Right lobe of liver (tissue), 6 donors: Measurements from ENCODE around the gene PLPPR2. TPM values are rescaled to one million over a fixed set of nuclear protein-coding genes. Genes with fewer than 3 reads are reported as not detected.
"Not testable (repeated sequence)": the region's sequence is repeated elsewhere in the genome, so short reads cannot be mapped to it uniquely, and the experiment has no call there.

Experiments used
- ATAC-seq, 4 donors: fragments of 200-7000 bp; cut with Tn5 transposase; one replicate each; pipeline ENCODE4 v1.9.1; 2020; ENCODE audit warnings: mild to moderate bottlenecking in 4 of 4, moderate library complexity in 4 of 4
- DNase-seq, 3 donors: peaks; one replicate each; pipeline ENCODE4 v3.0.0-alpha.2; 2020
- H3K27ac ChIP-seq, 3 donors: fragments of 200-600 bp; one replicate each; pipeline ENCODE4 v1.8.0; 2022
- H3K27me3 ChIP-seq, 2 donors: fragments of 200-600 bp; one replicate each; pipeline ENCODE4 v1.8.0; 2022
- H3K36me3 ChIP-seq, 4 donors: fragments of 200-600 bp; sonication (generic) in 1 of 4; one replicate each; pipeline versions ENCODE4 v1.5.1 to v1.8.0; 2017 to 2022; ENCODE audit warnings: control low read depth in 1 of 4
- H3K4me1 ChIP-seq, 4 donors: fragments of 200-600 bp; sonication (generic) in 1 of 4; one replicate each; pipeline versions ENCODE4 v1.5.1 to v1.8.0; 2017 to 2022; ENCODE audit warnings: control low read depth in 1 of 4
- H3K4me3 ChIP-seq, 3 donors: fragments of 200-600 bp; one replicate each; pipeline ENCODE4 v1.8.0; 2022
- H3K9me3 ChIP-seq, 4 donors: fragments of 200-600 bp; sonication (generic) in 1 of 4; one replicate each; pipeline versions ENCODE4 v1.5.1 to v1.8.0; 2017 to 2022; ENCODE audit warnings: control low read depth in 1 of 4
- CTCF ChIP-seq, 4 donors: fragments of 200-600 bp in 3 of 4; fragments of 450-650 bp in 1 of 4; IDR thresholded peaks; one replicate each; pipeline versions ENCODE4 v1.5.1 to v1.8.0; 2016 to 2022; ENCODE audit warnings: antibody characterized with exemption in 4 of 4, mild to moderate bottlenecking in 2 of 4
- POLR2A ChIP-seq: fragments of 450-650 bp; IDR thresholded peaks from one replicate; pipeline ENCODE4 v1.6.1; 2017; ENCODE audit warnings: antibody characterized with exemption, mild to moderate bottlenecking
- WGBS: methylation state at CpG from one replicate; pipeline ENCODE4 v1.1.6; 2018; ENCODE audit warnings: low coverage, low lambda C conversion rate; ENCODE audit not compliant: insufficient coverage; ENCODE audit errors: missing lambda C conversion rate; 5-methylcytosine and 5-hydroxymethylcytosine counted together
- intact Hi-C, 2 donors: fragments of 100-400 bp; cut with DNase I; formaldehyde crosslinking; loops; one replicate each; pipeline versions ENCODE4 v1.11.2 to v1.14.1; 2022
- long read RNA-seq: library from polyadenylated mRNA; unstranded; transcript quantifications from one replicate; pipeline ENCODE4 v2.0.0, GENCODE V29; 2019
- total RNA-seq, 6 experiments: library from RNA; depleted of rRNA in 2 of 6; stranded (reverse); fragments of >200 nt in 2 of 6; fragmentation: NEBNext Ultra II Directional in 3 of 6; extraction: Animal tissue kit (Norgen Biotek cat#: 25700) in 3 of 6; gene quantifications; one replicate each; pipeline versions ENCODE4 v1.1.0 to v1.2.4, GENCODE V29; 2016 to 2023
- donor health status: DM: no; HTN: yes; CAD: no.
- donor health status: DM: no; HTN: no; CAD: no.
- donor health status: DM: no; HTN: no; CAD: no.
- donor health status: DM: no; HTN: yes; CAD: no.
- donor health status: DM: no; HTN: yes; CAD: no.

PLPPR2 gene
- 10 to 100 TPM in 3 of 6 experiments, 1 to 10 TPM in 3; 6.7 to 17.5 (median 10.2) TPM for total RNA-seq
- long read RNA-seq, partial matches to known transcripts = 0 of 1 reads
- long read RNA-seq, other reads (novel, unspliced or antisense) = 1 of 1 reads

GRCh38 chr19:11355160-11356073 is at the start of gene PLPPR2:
Gene PLPPR2, plus strand, starts transcription at chr19:11355432. Its CDS starts 2,242 bp downstream, at chr19:11357674.
- H3K9me3 ChIP-seq = no peaks in the 10 kb centered on the region
- H3K27ac ChIP-seq = peak within 1 kb of the TSS in 1 of 3 donors; percentile 8
- no peaks in the 10 kb centered on the region for H3K27me3 ChIP-seq
- TF ChIP-seq CTCF (IDR thresholded peaks at IDR 0.05) = no peak
- peak; percentile 71 for TF ChIP-seq POLR2A
- no peaks in the 10 kb centered on the region for H3K36me3 ChIP-seq
- WGBS = 2% methylated on average over 28 of the region's 62 CpGs
- H3K4me3 ChIP-seq = peak within 1 kb of the TSS; percentile 48 to 53 (median 50)
- peaks cover 0 to 5% (median 0%) of the 10 kb centered on the region in 4 donors for H3K4me1 ChIP-seq
- intact Hi-C loops = no loop called here
- peak; percentile 94 to 98 (median 95) for ATAC-seq
- DNase-seq = peak; percentile 92 to 94 (median 93)

- intact Hi-C loops = no loop called here
- 76% methylated on average over 9 of the region's 9 CpGs for WGBS
- no peak overlapping the region for H3K27ac ChIP-seq
- no peak for DNase-seq
- H3K36me3 ChIP-seq = no peaks in the 10 kb centered on the region
- no peak for TF ChIP-seq POLR2A
- TF ChIP-seq CTCF (IDR thresholded peaks at IDR 0.05) = no peak
- H3K9me3 ChIP-seq = no peaks in the 10 kb centered on the region
- no peak overlapping the region for H3K4me3 ChIP-seq
- no peaks in the 10 kb centered on the region for H3K4me1 ChIP-seq
- H3K27me3 ChIP-seq = no peaks in the 10 kb centered on the region
- no peak for ATAC-seq
These were observed 48.9 kb upstream of the PLPPR2 start for GRCh38 chr19:11306337-11306736.

GRCh38 chr19:11320278-11320995 is 34.8 kb upstream of the PLPPR2 start:
- DNase-seq, H3K9me3 ChIP-seq, H3K4me3 ChIP-seq, H3K27me3 ChIP-seq, ATAC-seq, H3K36me3 ChIP-seq, intact Hi-C loops: not testable (repeated sequence)
- H3K4me1 ChIP-seq = peaks cover 0 to 12% (median 5%) of the 10 kb centered on the region in 4 donors
- 62% methylated on average over 9 of the region's 9 CpGs for WGBS
- peak overlapping the region in 1 of 3 donors; percentile 11 for H3K27ac ChIP-seq

- intact Hi-C loops = no loop called here
- DNase-seq (no peak), ATAC-seq (no peak)
- peaks cover 0 to 12% (median 5%) of the 10 kb centered on the region in 4 donors for H3K4me1 ChIP-seq
- H3K27me3 ChIP-seq = no peaks in the 10 kb centered on the region
- H3K9me3 ChIP-seq = no peaks in the 10 kb centered on the region
- TF ChIP-seq POLR2A (no peak), CTCF (IDR thresholded peaks at IDR 0.05) (no peak)
- 80% methylated on average over 10 of the region's 14 CpGs for WGBS
- H3K36me3 ChIP-seq = no peaks in the 10 kb centered on the region
- peak overlapping the region in 1 of 3 donors; percentile 11 for H3K27ac ChIP-seq
- no peak overlapping the region for H3K4me3 ChIP-seq
These were observed 33.8 kb upstream of the PLPPR2 start for GRCh38 chr19:11321191-11322126.
